Fibroblast of villous mesenchyme (primary cell): Measurements from ENCODE around the gene IFT88. TPM values are rescaled to one million over a fixed set of nuclear protein-coding genes. Genes with fewer than 3 reads are reported as not detected.
A peak's percentile ranks its signal among the peaks of the same experiment; 100 is the strongest.

Experiments used
- DNase-seq: peaks from one replicate; pipeline ENCODE4 v3.0.0-alpha.2; 2010; ENCODE audit warnings: low read depth
- H3K4me3 ChIP-seq: 2 replicates; pipeline ENCODE4 v1.5.1; 2011; ENCODE audit warnings: low read depth, mild to moderate bottlenecking, low read length
- total RNA-seq: library from RNA; depleted of rRNA; stranded (reverse); fragments of >200 nt; gene quantifications from 2 replicates; pipeline ENCODE4 v1.2.3, GENCODE V29; 2012
- TF ChIP-seq, protein P1 (sequence below): IDR thresholded peaks from 2 replicates; pipeline ENCODE4 v1.5.1; 2012; ENCODE audit warnings: low read depth, mild to moderate bottlenecking, low read length; ENCODE audit not compliant: insufficient read depth

Gene IFT88
- total RNA-seq, 1 donor: 14.2 TPM

DNA sequence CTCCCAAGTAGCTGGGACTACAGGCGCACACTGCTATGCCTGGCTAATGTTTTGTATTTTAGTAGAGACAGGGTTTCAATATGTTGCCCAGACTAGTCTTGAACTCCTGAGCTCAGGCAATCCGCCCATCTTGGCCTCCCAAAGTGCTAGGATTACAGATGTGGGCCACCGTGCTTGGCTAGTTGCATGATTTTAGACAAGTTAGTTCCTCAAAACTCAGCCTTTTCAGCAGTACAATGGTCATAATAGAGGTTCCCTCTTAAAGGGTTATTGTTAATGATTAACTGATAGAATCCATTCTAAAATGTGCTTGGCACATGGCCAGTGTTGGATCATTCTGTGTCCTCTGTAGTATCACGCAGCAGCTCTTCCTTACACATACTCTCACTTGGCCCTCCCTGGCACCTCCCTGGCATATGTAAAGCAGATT is 19.5 kb upstream of the IFT88 start:
- DNase-seq: no peak
- TF ChIP-seq, protein P1, sequence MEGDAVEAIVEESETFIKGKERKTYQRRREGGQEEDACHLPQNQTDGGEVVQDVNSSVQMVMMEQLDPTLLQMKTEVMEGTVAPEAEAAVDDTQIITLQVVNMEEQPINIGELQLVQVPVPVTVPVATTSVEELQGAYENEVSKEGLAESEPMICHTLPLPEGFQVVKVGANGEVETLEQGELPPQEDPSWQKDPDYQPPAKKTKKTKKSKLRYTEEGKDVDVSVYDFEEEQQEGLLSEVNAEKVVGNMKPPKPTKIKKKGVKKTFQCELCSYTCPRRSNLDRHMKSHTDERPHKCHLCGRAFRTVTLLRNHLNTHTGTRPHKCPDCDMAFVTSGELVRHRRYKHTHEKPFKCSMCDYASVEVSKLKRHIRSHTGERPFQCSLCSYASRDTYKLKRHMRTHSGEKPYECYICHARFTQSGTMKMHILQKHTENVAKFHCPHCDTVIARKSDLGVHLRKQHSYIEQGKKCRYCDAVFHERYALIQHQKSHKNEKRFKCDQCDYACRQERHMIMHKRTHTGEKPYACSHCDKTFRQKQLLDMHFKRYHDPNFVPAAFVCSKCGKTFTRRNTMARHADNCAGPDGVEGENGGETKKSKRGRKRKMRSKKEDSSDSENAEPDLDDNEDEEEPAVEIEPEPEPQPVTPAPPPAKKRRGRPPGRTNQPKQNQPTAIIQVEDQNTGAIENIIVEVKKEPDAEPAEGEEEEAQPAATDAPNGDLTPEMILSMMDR: no peak
- no peak overlapping the region for H3K4me3 ChIP-seq

GRCh38 chr13:20550799-20551198 is 16.2 kb upstream of the IFT88 start:
- H3K4me3 ChIP-seq: no peak overlapping the region
- TF ChIP-seq, protein P1: no peak
- DNase-seq: no peak

DNA sequence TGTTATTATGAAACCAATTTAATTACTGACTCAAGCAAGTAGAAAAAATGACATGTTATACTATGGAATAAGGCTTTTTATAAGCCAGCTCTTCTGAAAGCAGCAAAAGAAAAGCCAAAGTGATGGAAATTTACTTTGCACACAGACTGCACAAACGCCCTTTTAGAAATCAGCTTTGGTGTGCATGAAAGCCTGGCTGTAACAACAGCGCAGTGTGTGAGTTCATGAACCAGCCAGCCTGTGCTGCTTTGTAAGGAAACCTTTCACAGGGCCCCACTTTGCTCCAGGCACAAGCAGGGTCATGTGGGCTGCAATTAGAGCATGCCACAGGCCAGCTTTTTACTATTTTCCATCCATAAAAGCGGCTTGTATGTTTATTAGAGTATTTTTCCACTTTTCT is 13.6 kb upstream of the IFT88 start:
- TF ChIP-seq, protein P1: no peak
- peak; percentile 51 for DNase-seq

DNA sequence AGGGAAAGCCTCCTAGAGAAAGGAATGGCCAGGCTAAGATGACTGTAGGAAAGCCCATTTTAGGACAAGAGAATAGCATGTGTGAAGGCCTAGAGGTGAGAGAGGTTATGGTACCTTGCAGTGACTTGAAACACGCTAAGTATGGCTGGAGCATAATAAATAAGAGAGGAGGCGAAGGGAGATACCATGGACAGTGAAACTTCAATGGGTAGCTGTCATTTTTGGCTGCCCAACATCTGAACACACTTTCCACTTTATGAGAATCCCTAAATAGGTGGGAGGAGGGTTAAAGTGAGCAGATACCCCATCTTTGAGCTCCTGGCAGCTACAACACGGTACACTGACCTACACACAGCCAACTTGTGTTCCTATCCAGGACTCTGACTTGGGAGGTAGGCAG is 8.0 kb upstream of the IFT88 start:
- no peak for DNase-seq
- TF ChIP-seq, protein P1: no peak
- H3K4me3 ChIP-seq: no peak overlapping the region

More for the DNA sequence above, 13.6 kb upstream of the IFT88 start:
- no peak overlapping the region for H3K4me3 ChIP-seq

GRCh38 chr13:20559659-20560356 is 7.1 kb upstream of the IFT88 start:
- H3K4me3 ChIP-seq: no peak overlapping the region
- TF ChIP-seq, protein P1: no peak
- DNase-seq: no peak

DNA sequence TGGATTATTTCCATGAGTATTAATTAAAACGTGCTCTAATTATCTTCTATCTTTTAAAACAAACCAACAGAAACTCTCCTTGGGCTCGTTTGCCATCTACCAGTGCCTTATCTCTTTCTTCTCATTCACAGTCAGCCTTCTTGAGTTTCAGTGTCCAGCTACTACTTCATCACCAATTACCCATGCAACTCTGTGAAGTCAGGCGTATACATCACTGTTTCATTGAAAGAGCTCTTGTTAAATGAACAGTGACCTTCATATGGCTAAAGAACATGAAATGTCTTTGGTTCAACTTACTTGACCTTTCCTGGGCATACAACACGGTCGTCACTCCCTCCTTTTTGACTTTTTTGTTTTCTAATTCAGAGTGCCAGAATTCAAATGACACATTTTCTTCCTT is 5.2 kb upstream of the IFT88 start:
- DNase-seq: no peak
- no peak overlapping the region for H3K4me3 ChIP-seq
- TF ChIP-seq, protein P1: no peak
